ENCODE data around the gene VPS54.
"Not testable (repeated sequence)": the region's sequence is repeated elsewhere in the genome, so short reads cannot be mapped to it uniquely, and the experiment has no call there.

The VPS54 gene

DNA sequence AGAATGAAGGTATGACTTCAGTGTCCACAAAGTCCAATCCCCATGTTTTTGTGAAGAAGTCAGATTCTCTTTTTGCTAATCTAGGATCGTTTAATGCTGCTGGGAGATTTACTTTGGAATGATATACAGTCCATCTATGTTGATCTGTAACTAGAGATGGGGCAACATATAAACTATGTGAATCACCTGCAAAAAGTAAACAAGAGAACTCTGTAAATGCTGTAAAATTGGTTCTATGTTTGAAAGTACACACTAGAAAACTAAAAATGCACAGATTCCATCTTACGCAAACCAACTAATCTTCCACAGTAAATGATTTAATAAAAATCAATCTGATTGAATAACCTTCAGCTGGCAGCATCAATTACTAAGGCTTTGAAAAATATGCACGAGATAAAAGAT is 37.5 kb downstream of the VPS54 start:
- TF ChIP-seq, protein P1, sequence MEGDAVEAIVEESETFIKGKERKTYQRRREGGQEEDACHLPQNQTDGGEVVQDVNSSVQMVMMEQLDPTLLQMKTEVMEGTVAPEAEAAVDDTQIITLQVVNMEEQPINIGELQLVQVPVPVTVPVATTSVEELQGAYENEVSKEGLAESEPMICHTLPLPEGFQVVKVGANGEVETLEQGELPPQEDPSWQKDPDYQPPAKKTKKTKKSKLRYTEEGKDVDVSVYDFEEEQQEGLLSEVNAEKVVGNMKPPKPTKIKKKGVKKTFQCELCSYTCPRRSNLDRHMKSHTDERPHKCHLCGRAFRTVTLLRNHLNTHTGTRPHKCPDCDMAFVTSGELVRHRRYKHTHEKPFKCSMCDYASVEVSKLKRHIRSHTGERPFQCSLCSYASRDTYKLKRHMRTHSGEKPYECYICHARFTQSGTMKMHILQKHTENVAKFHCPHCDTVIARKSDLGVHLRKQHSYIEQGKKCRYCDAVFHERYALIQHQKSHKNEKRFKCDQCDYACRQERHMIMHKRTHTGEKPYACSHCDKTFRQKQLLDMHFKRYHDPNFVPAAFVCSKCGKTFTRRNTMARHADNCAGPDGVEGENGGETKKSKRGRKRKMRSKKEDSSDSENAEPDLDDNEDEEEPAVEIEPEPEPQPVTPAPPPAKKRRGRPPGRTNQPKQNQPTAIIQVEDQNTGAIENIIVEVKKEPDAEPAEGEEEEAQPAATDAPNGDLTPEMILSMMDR (IDR thresholded peaks at IDR 0.05): no peak
- no peak for DNase-seq (ENCODE audit: low spot score)
- Histone ChIP-seq H3K4me3 (no peak overlapping the region), H3K27ac (no peak overlapping the region)

DNA sequence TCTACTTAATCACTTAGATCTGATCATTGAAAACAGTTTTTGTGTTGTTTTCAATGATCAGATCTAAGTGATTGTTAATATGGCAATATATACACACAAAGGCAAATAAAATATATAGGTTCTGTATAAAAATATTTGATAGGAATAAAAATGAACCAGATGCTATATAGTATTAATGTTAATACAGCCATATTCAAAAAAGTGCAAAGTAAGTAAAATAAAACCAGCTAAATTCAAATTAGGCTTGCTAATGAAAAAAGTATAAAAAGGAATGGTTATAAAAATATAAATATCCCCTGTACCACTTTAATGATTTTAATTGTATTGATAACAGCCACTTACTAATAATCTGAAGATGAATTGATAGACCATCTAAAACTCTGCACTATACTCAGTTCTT is 38.4 kb downstream of the VPS54 start:
- H3K27ac ChIP-seq: no peak overlapping the region
- no peak for DNase-seq (ENCODE audit: low spot score)
- H3K4me3 ChIP-seq: no peak overlapping the region
- TF ChIP-seq, protein P1 (IDR thresholded peaks at IDR 0.05): no peak

DNA sequence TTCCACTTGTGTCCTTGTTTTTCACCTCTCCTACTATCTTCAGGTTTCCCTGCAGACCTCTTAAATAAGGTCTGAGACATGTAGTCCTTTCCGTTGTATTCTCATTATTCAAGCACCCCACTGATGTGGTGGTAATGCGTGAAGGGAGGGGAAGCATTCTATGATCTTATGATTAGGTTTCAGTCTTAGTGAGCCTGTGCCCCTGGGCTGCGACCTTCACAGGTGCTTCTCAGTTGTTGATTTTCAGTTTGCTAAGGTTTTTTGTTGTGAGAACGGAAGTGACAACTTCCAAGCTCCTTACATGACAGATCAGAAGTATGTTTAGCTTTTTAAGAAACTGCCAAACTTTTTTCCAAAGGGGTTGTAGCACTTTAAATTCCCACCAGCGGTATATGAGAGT is 41.3 kb downstream of the VPS54 start:
- DNase-seq (ENCODE audit: low spot score): no peak
- H3K4me3 ChIP-seq: no peak overlapping the region
- TF ChIP-seq, protein P1 (IDR thresholded peaks at IDR 0.05): no peak
- H3K27ac ChIP-seq: no peak overlapping the region

DNA sequence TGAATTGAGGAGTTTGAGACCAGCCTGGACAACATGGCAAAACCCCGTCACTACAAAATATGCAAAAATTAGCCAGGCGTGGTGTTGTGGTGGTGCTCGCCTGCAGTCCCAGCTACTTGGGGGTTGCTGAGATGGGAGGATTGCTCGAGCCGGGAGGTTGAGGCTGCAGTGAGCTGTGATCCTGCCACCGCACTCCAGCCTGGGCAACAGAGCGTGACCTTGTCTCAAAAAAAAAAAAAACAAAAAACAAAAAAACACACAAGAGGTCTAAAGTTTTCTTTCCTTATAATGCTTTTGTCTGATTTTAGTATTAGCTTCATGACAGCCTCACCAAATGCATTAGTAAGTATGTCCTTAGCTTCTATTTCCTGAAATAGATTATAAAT is 43.1 kb downstream of the VPS54 start:
- DNase-seq (ENCODE audit: low spot score): no peak
- TF ChIP-seq, protein P1 (IDR thresholded peaks at IDR 0.05): no peak
- no peak overlapping the region for H3K27ac ChIP-seq
- H3K4me3 ChIP-seq: no peak overlapping the region

DNA sequence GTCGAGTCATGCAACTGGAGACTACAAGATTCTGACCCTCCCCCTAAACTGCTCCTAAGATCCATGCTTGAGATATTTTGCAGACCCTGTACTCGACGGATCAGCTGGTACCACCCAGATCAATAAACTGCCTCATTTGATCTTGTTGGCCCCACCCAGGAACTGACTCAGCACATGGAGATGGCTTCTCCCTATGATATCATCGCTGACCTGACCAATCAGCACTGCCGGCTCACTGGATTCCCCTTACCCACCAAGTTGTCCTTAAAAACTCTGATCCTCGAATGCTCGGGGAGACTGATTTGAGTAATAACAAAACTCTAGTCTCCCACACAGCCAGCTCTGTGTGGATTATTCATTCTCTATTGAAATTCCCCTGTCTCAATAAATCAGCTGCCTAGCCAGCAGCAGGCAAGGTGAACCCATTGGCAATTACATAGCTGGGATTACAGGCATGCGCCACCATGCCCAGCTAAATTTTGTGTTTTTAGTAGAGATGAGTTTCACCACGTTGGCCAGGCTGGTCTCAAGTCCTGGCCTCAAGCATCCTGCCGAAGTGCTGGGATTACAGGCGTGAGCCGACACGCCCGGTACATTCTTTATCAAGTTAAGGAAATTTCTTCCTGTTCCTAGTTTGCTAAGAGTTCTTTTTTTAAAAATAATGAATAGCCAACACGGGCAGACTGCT is 43.6 kb downstream of the VPS54 start:
- no peak overlapping the region for H3K4me3 ChIP-seq
- no peak overlapping the region for H3K27ac ChIP-seq
- no peak for DNase-seq (ENCODE audit: low spot score)
- TF ChIP-seq, protein P1 (IDR thresholded peaks at IDR 0.05): no peak

DNA sequence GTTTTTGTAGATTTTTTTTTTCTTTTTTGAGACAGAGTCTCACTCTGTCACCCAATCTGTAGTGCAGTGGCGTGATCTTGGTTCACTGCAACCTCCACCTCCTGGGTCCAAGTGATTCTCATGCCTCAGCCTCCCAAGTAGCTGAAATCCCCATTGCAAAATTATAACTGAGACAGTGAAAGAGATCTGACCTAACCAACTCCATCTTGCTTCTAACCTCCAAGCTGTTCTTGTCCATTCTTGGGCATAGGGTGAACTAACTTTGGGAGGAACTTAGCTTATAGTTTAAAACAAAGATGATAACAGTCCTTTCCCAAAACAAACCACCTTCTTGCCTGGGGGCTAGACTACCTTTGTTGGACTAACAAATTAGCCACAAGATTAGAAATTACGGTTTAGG is 44.2 kb downstream of the VPS54 start:
- not testable (repeated sequence) for H3K27ac ChIP-seq; H3K4me3 ChIP-seq; DNase-seq (ENCODE audit: low spot score)

DNA sequence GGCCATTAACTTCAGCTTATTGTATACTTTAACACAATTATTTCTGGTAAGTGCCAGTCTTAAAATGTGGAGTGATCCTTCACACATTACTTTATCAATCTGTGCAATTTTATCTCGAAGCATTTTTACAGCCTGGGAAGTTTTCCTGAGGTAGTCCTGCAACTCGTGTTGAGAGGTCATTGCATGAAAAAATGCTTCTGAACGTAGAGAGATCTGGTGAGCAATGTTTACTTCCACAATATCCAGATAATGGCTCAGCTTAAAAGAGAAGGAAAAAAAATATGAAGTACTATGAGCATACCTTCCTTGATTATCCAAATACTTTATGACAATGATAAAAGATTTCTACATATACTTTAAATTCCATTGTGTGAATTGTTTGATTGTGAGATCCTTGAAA is 57.0 kb downstream of the VPS54 start:
- DNase-seq (ENCODE audit: low spot score): no peak
- TF ChIP-seq, protein P1 (IDR thresholded peaks at IDR 0.05): no peak
- no peak overlapping the region for H3K4me3 ChIP-seq
- H3K27ac ChIP-seq: no peak overlapping the region

All from coronary artery (tissue), 2 donors.